Endothelial cell of umbilical vein (primary cell): ENCODE data around the gene CASKIN1. TPM values are rescaled to one million over a fixed set of nuclear protein-coding genes. Genes with fewer than 3 reads are reported as not detected.

Source experiments
- BruUV-seq: library from RNA; stranded (reverse); fragments of 400-500 nt; replicated peaks from 2 replicates; lab custom pipeline; 2021; lab: Mats Ljungman, UMichigan
- CTCF ChIA-PET: fragments of 300-600, 350-600 bp; sonication (Branson Sonifier 250); formaldehyde crosslinking; loops from one replicate; lab custom pipeline; 2021; ENCODE audit warnings: antibody characterized with exemption, inconsistent platforms; lab: Charles Lee
- POLR2A ChIA-PET: fragments of 300-600, 350-600 bp; sonication (Branson Sonifier 250); formaldehyde crosslinking; loops from one replicate; lab custom pipeline; 2021; ENCODE audit warnings: antibody characterized with exemption, inconsistent platforms; lab: Charles Lee
- DNase-seq: peaks from one replicate; pipeline ENCODE4 v3.0.0-alpha.2; 2011; ENCODE audit warnings: low read depth, low spot score
- FAIRE-seq: peaks from 2 replicates; lab custom pipeline; 2011; peaks lifted over from hg19 to GRCh38; lab: Jason Lieb, UNC
- H2AFZ ChIP-seq: 2 replicates; pipeline ENCODE4 v1.6.0; 2012; ENCODE audit warnings: low read depth, low read length, control low read depth, inconsistent platforms
- H3K27ac ChIP-seq: 2 replicates; pipeline ENCODE4 v1.5.1; 2011; ENCODE audit warnings: low read depth, mild to moderate bottlenecking, control low read depth, low read length, moderate library complexity; ENCODE audit not compliant: insufficient read depth
- H3K27me3 ChIP-seq, 2 experiments: 2 replicates each; pipeline versions ENCODE4 v1.6.0 to v1.6.1; 2011; ENCODE audit warnings: low read length in 2 of 2, mixed read lengths in 1 of 2; ENCODE audit not compliant: control insufficient read depth in 2 of 2, insufficient read depth in 2 of 2
- H3K36me3 ChIP-seq, 2 experiments: 2 replicates in 1 of 2; 3 replicates in 1 of 2; pipeline ENCODE4 v1.5.1; 2011; ENCODE audit warnings: low read length in 2 of 2, mild to moderate bottlenecking in 1 of 2, moderate library complexity in 1 of 2; ENCODE audit not compliant: control insufficient read depth in 2 of 2, insufficient read depth in 2 of 2; ENCODE audit errors: extremely low read depth in 1 of 2
- H3K4me1 ChIP-seq: 3 replicates; pipeline ENCODE4 v1.5.1; 2011; ENCODE audit warnings: mild to moderate bottlenecking, low read length; ENCODE audit not compliant: control insufficient read depth, insufficient read depth; ENCODE audit errors: extremely low read depth
- H3K4me2 ChIP-seq: 2 replicates; pipeline ENCODE4 v1.6.1; 2011; ENCODE audit warnings: low read length, control low read depth, mixed read lengths; ENCODE audit not compliant: insufficient read depth
- H3K4me3 ChIP-seq, 3 experiments: fragments of 200-600 bp in 1 of 3; sonication (generic), shearing (Covaris generic) in 1 of 3; replicated peaks in 1 of 3; 2 replicates each; pipeline ENCODE4 v1.5.1; 2011 to 2016; ENCODE audit warnings: control low read depth in 3 of 3, low read length in 3 of 3, mild to moderate bottlenecking in 2 of 3, inconsistent platforms in 1 of 3, low read depth in 1 of 3, moderate library complexity in 1 of 3; ENCODE audit not compliant: insufficient read depth in 1 of 3
- H3K79me2 ChIP-seq: 2 replicates; pipeline ENCODE4 v1.6.0; 2012; ENCODE audit warnings: low read length, inconsistent platforms; ENCODE audit not compliant: control insufficient read depth, insufficient read depth
- H3K9ac ChIP-seq: replicated peaks from 2 replicates; pipeline ENCODE3; 2011; ENCODE audit warnings: low read length, control low read depth; ENCODE audit not compliant: insufficient read depth; ENCODE audit errors: extremely low read depth
- H3K9me1 ChIP-seq: replicated peaks from 3 replicates; pipeline ENCODE4 v1.6.0; 2011; ENCODE audit warnings: mild to moderate bottlenecking, low read length; ENCODE audit not compliant: control insufficient read depth, insufficient read depth; ENCODE audit errors: extremely low read depth
- H3K9me3 ChIP-seq: replicated peaks from 2 replicates; pipeline ENCODE4 v1.5.1; 2012; ENCODE audit warnings: low read length, inconsistent platforms; ENCODE audit not compliant: control insufficient read depth, insufficient read depth
- H4K20me1 ChIP-seq: replicated peaks from 2 replicates; pipeline ENCODE3; 2011; ENCODE audit warnings: mild to moderate bottlenecking, low read length; ENCODE audit not compliant: control insufficient read depth, insufficient read depth; ENCODE audit errors: extremely low read depth
- EZH2 ChIP-seq: IDR thresholded peaks from 2 replicates; pipeline ENCODE4 v1.6.1; 2012; ENCODE audit warnings: borderline replicate concordance, low read depth, mild to moderate bottlenecking, moderate library complexity, low read length, inconsistent platforms; ENCODE audit not compliant: severe bottlenecking
- FOS ChIP-seq: IDR thresholded peaks from 2 replicates; pipeline ENCODE4 v1.6.1; 2011; ENCODE audit warnings: mild to moderate bottlenecking, low read length, moderate library complexity, borderline replicate concordance; ENCODE audit not compliant: insufficient read depth
- GATA2 ChIP-seq: IDR thresholded peaks from 2 replicates; pipeline ENCODE4 v1.7.0; 2011; ENCODE audit warnings: low read depth, mild to moderate bottlenecking, moderate library complexity, mixed read lengths, low read length; ENCODE audit not compliant: insufficient read length, insufficient read depth
- JUN ChIP-seq: IDR thresholded peaks from 2 replicates; pipeline ENCODE4 v1.6.1; 2011; ENCODE audit warnings: borderline replicate concordance, low read depth; ENCODE audit not compliant: insufficient read length, insufficient read depth
- MYC ChIP-seq: IDR thresholded peaks from one replicate; pipeline ENCODE4 v1.6.1; 2011; ENCODE audit warnings: mild to moderate bottlenecking, low read depth, low read length
- POLR2A ChIP-seq: IDR thresholded peaks from 2 replicates; pipeline ENCODE4 v1.6.1; 2012; ENCODE audit warnings: low read depth, mild to moderate bottlenecking, control low read depth, low read length
- POLR2AphosphoS5 ChIP-seq: IDR thresholded peaks from 2 replicates; pipeline ENCODE4 v1.6.1; 2012; ENCODE audit warnings: low read depth, mild to moderate bottlenecking, control low read depth, low read length, moderate library complexity; ENCODE audit not compliant: insufficient read depth
- dilution Hi-C: fragments of 300-500 bp; cut with MboI; formaldehyde crosslinking; loops from one replicate; pipeline ENCODE4 v1.15.0; 2019; ENCODE audit warnings: low sequenced_read_pairs; ENCODE audit not compliant: extremely low pct_ligation_motif_present
- intact Hi-C: fragments of 100-400 bp; cut with micrococcal nuclease; formaldehyde crosslinking; loops from one replicate; pipeline ENCODE4 v1.10.0; 2022
- polyA plus RNA-seq, 4 experiments: library from polyadenylated mRNA; depleted of rRNA in 3 of 4; stranded (reverse) in 3 of 4; unstranded in 1 of 4; fragments of >200 nt; gene quantifications; 2 replicates each; pipeline versions ENCODE4 v1.2.1 to v1.2.3, GENCODE V29; 2011 to 2012; ENCODE audit warnings: missing spikeins in 1 of 4
- total RNA-seq: library from RNA; stranded (reverse); gene quantifications from 2 replicates; pipeline ENCODE4 v1.2.3, GENCODE V29; 2021
- TF ChIP-seq, protein P1 (sequence below), 2 donors: IDR thresholded peaks; 1 replicate in 1 of 2; 2 replicates in 1 of 2; pipeline ENCODE4 v1.5.1; 2011; ENCODE audit warnings: low read length in 2 of 2, mild to moderate bottlenecking in 2 of 2, moderate library complexity in 2 of 2, control low read depth in 1 of 2, inconsistent platforms in 1 of 2, low read depth in 1 of 2; ENCODE audit not compliant: insufficient read depth in 1 of 2; ENCODE audit errors: extremely low read depth in 1 of 2
- TF ChIP-seq, protein P2 (sequence below): IDR thresholded peaks from 2 replicates; pipeline ENCODE4 v1.6.1; 2011; ENCODE audit not compliant: insufficient read depth, insufficient read length

The CASKIN1 gene
- total and polyA plus RNA-seq, 2 donors (not counting 3 experiments of a cell fraction or from before 2014, with no cell fraction given): 0.11 to 0.58 TPM

DNA sequence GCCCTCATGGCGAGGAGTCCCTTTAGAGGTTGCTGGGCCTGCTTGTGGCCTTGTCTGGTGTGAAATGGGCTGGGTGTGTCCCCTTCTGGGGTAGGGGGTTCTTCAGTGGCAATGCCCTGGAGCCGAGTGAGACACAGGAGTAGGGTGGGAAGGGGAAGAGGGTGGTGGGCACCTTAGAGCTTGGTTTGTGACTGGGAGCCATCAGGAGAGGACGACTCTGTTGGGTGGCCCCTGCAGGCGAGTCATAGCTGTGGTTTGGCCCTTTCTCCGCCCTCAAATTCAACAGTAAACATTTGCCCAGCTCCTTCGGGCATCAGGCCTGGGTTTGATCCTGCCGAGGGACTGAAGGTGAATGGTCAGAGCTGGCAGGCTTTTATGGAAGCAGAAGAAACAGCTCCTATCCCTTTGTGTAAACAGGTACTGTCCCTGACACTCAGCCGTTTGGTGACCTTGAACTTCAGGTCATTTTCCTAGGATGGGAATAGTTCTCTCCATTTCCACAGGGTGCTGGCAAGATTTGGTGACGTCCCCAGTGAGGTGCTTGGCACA lies 29.9 kb upstream of the CASKIN1 start:
- CTCF ChIA-PET: interaction anchor here (1.0 to 2.5 kb wide), 2 partner anchors 25 to 43 kb away, joined by 3 to 7 read pairs; partner anchors contain the start of gene ECI1
- dilution Hi-C loops: no loop called here
- H3K9me1 ChIP-seq: no peaks in the 10 kb centered on the region
- peaks cover 0 to 14% of the 10 kb centered on the region in 2 experiments for H3K36me3 ChIP-seq
- no TSS peak for BruUV-seq
- H3K4me2 ChIP-seq: no peak overlapping the region
- intact Hi-C loops: no loop called here
- peaks cover 36% of the 10 kb centered on the region for H3K79me2 ChIP-seq
- DNase-seq (no peak), FAIRE-seq (no peak)
- H3K9ac ChIP-seq: no peak overlapping the region
- no peak overlapping the region for H2AFZ ChIP-seq
- H3K4me3 ChIP-seq: no peak overlapping the region
- H3K4me1 ChIP-seq: peaks cover 7% of the 10 kb centered on the region
- no peaks in the 10 kb centered on the region for H4K20me1 ChIP-seq
- H3K27ac ChIP-seq: no peak overlapping the region
- POLR2A ChIA-PET: no interaction called here
- no peaks in the 10 kb centered on the region for H3K27me3 ChIP-seq
- TF ChIP-seq GATA2 (no peak), POLR2AphosphoS5 (no peak), EZH2 (no peak), POLR2A (no peak), FOS (no peak), MYC (no peak), JUN (no peak)
- TF ChIP-seq, protein P1, sequence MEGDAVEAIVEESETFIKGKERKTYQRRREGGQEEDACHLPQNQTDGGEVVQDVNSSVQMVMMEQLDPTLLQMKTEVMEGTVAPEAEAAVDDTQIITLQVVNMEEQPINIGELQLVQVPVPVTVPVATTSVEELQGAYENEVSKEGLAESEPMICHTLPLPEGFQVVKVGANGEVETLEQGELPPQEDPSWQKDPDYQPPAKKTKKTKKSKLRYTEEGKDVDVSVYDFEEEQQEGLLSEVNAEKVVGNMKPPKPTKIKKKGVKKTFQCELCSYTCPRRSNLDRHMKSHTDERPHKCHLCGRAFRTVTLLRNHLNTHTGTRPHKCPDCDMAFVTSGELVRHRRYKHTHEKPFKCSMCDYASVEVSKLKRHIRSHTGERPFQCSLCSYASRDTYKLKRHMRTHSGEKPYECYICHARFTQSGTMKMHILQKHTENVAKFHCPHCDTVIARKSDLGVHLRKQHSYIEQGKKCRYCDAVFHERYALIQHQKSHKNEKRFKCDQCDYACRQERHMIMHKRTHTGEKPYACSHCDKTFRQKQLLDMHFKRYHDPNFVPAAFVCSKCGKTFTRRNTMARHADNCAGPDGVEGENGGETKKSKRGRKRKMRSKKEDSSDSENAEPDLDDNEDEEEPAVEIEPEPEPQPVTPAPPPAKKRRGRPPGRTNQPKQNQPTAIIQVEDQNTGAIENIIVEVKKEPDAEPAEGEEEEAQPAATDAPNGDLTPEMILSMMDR (IDR thresholded peaks at IDR 0.05; ENCODE audit: extremely low read depth in 1 of 2, insufficient read depth in 1 of 2, low read depth in 1 of 2, low read length in 2 of 2): no peak
- TF ChIP-seq, protein P2, sequence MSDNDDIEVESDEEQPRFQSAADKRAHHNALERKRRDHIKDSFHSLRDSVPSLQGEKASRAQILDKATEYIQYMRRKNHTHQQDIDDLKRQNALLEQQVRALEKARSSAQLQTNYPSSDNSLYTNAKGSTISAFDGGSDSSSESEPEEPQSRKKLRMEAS: no peak
- H3K9me3 ChIP-seq: no peaks in the 10 kb centered on the region
